NK-92 (cell line): ENCODE measurements around the gene WDR31.

Experiments used
- DNase-seq: peaks from one replicate; lab custom pipeline; 2025; ENCODE audit not compliant: unreplicated experiment; lab: John Stamatoyannopoulos, UW

The WDR31 gene

GRCh38 chr9:113341712-113342410, 1.8 kb upstream of the WDR31 start:
- DNase-seq, result no peak

DNA sequence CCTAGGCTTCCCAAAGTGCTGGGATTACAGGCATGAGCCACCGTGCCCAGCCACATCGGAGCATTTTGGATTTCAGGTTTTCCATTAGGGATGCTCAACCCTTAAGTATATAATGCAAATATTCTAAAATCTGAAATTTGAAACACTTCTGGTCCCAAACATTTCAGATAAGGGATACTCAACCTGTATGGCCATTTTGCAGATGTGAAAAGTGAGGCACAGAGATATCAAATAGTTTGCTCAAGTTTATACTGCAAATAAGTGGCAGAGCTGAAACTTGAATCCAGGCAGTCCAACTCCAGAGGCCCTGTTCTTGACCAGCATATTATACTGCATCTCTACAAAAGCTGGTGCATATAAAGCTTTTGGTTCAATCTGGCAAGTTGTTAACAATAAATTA, 2.4 kb downstream of the WDR31 start:
- DNase-seq, result no peak

DNA sequence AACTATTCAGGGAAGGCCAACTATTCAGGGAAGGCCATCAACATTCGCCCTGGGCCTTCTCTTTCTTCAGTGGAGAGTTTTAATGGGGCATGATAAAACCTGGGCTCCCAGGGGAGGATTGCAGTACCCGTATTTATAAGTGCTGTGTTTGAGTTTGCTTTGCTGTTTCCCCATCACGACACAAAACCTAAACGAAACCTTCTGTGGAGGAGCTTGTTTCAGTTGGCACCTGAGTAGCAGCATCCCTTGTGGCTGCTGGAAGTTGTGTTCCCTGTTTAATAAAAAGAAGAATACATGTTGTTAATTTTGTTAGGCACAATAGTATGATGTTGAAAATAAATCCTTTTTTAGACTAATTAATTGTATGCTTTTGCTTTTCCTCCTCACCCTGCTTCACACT, 8.3 kb downstream of the WDR31 start:
- DNase-seq, result no peak

DNA sequence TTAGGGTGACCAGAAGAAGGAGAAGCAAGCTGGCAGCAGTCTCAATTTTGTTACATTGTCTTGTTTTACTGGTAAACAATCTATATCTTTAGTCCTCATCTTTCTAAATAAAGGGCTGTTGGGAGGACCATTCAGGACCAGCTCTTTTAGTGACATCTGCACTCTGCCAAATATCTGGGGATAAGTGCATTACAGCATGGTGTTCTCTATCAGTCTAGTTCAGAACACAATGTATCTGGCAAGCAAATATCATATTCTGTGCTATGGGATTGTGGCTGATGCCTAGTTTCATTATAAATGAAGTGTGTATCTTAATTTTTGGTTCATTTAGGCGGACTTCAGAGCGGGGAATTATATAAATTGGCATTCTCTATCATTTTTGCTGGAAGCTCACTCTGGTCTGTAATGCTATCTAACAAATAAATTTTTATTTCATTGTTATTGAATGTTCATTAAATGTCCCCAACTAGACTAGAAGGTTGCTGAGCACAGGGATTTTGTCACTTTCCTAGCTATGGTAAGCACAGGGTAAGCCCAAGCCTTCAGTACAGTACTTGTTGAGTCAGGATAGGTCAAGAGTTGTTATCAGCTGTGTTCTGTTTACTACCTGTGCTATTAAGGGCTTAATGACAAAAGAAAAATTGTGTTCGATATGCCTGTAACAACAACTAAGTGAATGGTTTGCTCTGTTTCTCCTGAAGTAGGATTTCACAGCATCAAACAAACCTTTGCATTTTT, 11.9 kb downstream of the WDR31 start:
- DNase-seq, result no peak

GRCh38 chr9:113326230-113326629, 13.8 kb downstream of the WDR31 start:
- no peak for DNase-seq

- no peak for DNase-seq
These were observed 17.4 kb downstream of the WDR31 start for GRCh38 chr9:113322671-113323070.

GRCh38 chr9:113320051-113320450, 20.0 kb downstream of the WDR31 start:
- DNase-seq, result no peak

DNA sequence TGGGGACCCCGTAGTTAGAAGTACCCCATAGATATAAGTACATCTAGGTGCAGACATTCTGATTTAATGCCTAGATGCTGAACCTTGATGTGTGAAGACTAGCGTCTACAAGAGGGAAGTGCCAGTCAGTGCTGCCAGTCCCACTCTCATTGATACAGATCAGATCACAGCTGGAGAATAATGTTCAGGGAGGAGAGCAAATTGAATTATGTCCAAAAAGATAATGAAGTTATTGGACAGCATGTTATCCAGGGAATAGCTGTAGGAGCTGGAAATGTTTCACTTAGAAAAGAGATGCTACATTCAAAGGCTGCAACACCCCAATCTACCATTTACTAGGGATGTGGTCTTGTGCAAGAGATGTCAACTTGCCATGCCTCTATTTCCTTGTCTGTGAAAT, 21.0 kb downstream of the WDR31 start:
- no peak for DNase-seq

GRCh38 chr9:113317777-113318176, 22.3 kb downstream of the WDR31 start:
- DNase-seq, result no peak

DNA sequence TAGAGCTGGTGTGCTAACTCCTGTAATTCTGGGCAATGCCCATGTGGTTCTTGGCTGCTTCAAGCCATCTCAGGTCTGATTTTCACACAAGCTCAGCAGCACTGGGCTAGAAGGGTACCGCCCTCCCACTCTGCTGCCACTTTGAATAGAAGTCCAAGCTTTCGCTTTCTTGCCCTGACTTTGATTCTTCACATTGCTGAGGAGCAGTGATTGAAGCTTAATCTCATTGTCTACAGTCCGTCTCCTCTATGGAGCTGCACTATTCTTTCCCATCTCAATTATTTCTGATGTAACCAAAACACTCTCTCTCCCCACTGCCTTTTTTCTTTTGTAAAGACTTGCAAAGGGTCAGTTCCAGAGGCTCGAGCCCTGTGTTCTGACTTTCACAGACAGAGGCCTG, 24.0 kb downstream of the WDR31 start:
- no peak for DNase-seq

DNA sequence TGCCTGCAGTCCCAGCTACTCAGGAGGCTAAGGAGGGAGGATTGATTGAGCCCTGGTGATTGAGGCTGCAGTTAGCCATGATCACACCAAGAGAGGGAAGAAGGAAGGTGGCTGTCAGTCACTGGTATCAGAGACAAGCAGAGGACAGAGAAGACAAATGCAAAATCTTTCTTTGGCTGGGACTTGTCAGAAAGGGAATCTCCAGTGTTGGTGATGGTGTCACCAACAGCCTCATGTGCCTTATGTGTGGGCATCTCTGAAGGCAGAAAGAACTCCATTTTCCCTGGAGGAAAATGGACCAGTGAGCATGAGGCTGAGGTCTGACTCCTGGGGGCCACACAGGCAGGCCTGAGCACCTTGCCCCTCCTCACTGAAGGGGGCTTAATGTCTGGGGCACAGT, 24.8 kb downstream of the WDR31 start:
- no peak for DNase-seq

DNA sequence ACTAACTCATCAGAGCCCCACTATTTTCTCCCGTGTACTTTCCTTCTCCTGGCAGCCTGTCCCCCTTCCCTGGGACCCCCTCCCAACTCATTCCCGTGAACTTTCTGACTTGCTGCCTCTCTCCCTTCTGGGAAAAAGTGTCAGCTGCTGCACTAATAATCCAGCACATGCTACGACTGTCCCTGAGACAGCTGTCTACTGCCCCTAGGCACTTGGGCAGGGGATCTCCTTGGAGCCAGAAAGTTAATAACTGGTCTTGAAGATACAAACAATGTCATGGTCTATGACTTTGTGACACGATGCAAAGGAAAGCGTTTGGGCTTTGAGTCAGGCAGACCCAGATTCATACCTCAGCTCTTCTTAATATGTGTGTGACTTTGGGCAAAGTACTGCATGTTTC, 26.8 kb downstream of the WDR31 start:
- no peak for DNase-seq

DNA sequence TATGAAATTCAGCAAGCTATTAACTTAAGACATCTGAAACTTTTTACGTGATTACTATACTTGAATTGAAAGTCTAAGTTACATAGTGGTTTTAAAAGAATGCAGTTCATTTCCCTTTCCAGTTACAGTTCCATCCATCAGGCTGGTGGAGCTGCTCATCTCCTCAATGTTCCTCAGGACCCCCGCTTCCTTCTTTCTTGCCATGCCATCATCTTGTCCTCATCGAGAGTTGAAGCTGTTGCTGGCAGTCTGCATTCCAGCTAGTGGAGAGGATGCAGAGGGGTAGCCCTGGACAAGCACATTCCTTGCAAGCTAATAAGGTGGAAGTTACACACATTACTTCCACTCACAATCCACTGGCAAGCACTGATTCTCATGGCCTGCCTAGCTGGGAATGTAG, 28.1 kb downstream of the WDR31 start:
- DNase-seq, result no peak

- DNase-seq, result no peak
These were observed 29.5 kb downstream of the WDR31 start for GRCh38 chr9:113310538-113310937.

GRCh38 chr9:113309204-113309813, 30.8 kb downstream of the WDR31 start:
- no peak for DNase-seq

GRCh38 chr9:113307396-113307975, 32.6 kb downstream of the WDR31 start:
- DNase-seq, result no peak

DNA sequence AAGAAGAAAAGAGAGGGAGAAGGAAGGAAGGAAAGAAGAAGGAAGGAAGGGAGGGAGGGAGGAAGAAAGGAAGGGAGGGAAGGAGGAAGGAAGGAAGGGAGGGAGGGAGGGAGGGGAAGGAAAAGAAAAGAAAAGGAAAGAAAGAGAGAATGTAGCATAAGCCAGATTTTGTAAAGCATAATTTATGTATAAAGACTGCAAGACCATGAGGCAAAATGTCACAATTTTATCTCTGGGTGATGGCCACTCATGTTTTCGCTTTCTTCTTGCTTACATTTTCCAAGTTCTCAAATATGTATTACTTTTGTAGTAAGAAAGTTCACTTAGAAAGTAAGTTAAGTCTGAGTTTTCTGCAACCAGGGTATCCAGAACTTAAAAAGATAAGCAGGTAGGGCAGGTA, 33.5 kb downstream of the WDR31 start:
- no peak for DNase-seq

DNA sequence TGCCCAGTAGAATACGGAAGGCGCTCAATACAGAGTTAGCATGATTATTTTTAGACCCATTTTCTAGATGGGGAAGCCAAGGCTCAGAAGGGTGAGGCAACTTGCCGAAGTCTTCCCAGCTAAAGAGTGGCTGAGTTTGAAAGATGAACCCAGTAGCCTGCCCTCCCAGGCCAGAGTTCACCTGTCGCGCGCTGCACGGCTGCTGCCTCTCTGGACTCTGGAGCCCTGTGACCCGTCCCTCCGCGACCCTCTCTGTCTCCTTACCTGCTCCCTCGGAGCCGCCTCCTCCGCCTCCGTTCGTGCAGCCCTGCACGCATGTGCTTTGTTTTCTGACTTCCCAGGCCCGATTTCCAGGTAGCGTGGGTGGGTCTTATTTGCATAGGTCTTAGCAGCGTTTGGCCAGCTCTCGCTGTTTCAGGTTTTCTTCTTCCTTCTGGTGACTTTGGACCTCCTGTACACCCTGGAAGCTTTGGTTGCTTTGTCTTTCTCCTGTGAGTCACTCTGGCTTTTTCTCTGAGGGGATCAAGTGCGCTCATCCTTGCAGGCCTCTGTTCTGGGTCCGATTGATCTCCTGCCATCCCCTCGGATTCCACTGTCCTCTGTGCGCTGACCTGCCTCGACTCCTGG, 37.2 kb downstream of the WDR31 start, which contains the start of gene RNF183:
Gene RNF183, minus strand, starts transcription at position 585 of the 627 bp plus-strand sequence. CDS start 5,192 bp downstream, outside the sequence.
- DNase-seq, result no peak

DNA sequence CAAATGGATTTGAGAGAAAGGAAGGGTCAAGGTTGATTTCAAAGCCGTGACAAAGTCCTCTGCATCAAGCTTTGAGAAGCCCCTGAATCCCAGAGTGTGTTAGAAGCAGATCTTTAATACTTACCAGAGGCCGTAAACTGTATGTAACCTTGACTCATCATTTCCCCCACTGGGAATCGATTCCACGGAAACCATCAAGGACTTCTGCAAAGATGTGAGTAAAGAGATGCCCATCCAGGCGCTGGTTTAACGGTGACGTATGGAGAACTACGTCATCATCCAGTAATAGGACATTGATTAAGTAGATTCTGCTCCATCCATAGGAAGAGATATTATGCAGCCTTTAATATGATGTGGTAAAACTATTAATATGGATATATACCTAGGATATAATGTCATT, 38.5 kb downstream of the WDR31 start:
- no peak for DNase-seq

DNA sequence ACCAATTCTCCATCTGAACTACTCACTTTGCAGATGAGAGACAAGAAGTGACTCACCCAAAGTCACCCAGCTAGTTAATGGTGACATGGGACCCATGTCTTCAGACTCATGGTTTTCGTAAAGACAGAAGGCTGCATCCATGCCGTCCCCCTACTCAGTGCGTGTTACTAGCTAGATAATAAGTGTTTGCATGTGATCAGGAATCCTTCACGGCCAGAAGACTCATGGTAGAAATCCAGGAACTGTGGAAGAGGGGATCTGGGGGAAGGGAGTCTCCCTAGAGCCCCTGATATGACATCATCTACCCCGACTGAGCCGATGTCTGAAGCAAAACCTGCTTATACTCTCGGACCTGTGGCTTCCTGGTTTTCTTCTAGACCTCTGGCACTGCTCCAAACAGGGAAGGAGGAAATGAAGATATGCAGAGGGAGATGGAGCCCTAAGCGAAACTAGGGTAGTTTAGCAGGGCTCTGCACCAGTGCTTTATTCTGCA, 40.2 kb downstream of the WDR31 start:
- DNase-seq, result no peak
